ENCODE results near the gene ABCD3.

ABCD3 gene

GRCh38 chr1:94501426-94501825 is 83.2 kb downstream of the ABCD3 start:
- Histone ChIP-seq H2AK5ac (ENCODE audit: low read length) (no peak overlapping the region), H3K4me1 (ENCODE audit: control insufficient read depth in 1 of 2, insufficient read depth in 2 of 2, low read length in 2 of 2) (no peaks in the 10 kb centered on the region), H4K12ac (ENCODE audit: low read depth, low read length) (no peak overlapping the region), H2BK12ac (ENCODE audit: low read length) (no peak overlapping the region), H3K4me3 (ENCODE audit: low read depth, low read length) (no peak overlapping the region), H3K18ac (ENCODE audit: low read length) (no peak overlapping the region), H3K14ac (ENCODE audit: low read length) (no peak overlapping the region), H4K91ac (ENCODE audit: low read depth, low read length) (no peak overlapping the region), H3K36me3 (ENCODE audit: control insufficient read depth in 1 of 2, insufficient read depth in 2 of 2, low read length in 2 of 2) (peaks cover 6 to 8% of the 10 kb centered on the region in 2 experiments), H3K23ac (ENCODE audit: low read length) (no peak overlapping the region), H3K4ac (ENCODE audit: low read depth, low read length) (no peak overlapping the region), H3K4me2 (ENCODE audit: low read length) (no peak overlapping the region), H2BK5ac (ENCODE audit: low read depth, low read length, poor library complexity) (no peak overlapping the region), H3K27me3 (ENCODE audit: insufficient read depth, low read length) (no peaks in the 10 kb centered on the region), H2AFZ (ENCODE audit: insufficient read depth, low read length, poor library complexity) (no peak overlapping the region), H4K8ac (ENCODE audit: low read depth, low read length) (no peak overlapping the region), H2BK120ac (ENCODE audit: insufficient read depth, low read length, poor library complexity) (no peak overlapping the region), H3K9me3 (ENCODE audit: insufficient read depth, low read depth, low read length) (no peaks in the 10 kb centered on the region), H3K79me2 (ENCODE audit: control insufficient read depth, insufficient read depth, low read length, poor library complexity) (no peaks in the 10 kb centered on the region), H3K27ac (ENCODE audit: low read depth, low read length) (no peak overlapping the region), H3K79me1 (ENCODE audit: low read length) (no peaks in the 10 kb centered on the region), H3K9ac (ENCODE audit: low read length) (no peak overlapping the region)
- no CpG with 5 or more reads among the region's 2 CpGs for WGBS (ENCODE audit: extremely low coverage, insufficient coverage, insufficient read length)
- DNase-seq = no peak

- Histone ChIP-seq H3K14ac (ENCODE audit: low read length) (no peak overlapping the region), H2BK12ac (ENCODE audit: low read length) (no peak overlapping the region), H4K91ac (ENCODE audit: low read depth, low read length) (no peak overlapping the region), H3K27ac (ENCODE audit: low read depth, low read length) (no peak overlapping the region), H3K18ac (ENCODE audit: low read length) (no peak overlapping the region), H3K9ac (ENCODE audit: low read length) (no peak overlapping the region), H3K27me3 (ENCODE audit: insufficient read depth, low read length) (no peaks in the 10 kb centered on the region), H3K9me3 (ENCODE audit: insufficient read depth, low read depth, low read length) (no peaks in the 10 kb centered on the region), H2AK5ac (ENCODE audit: low read length) (no peak overlapping the region), H3K79me1 (ENCODE audit: low read length) (no peaks in the 10 kb centered on the region), H3K23ac (ENCODE audit: low read length) (no peak overlapping the region), H3K4me1 (ENCODE audit: control insufficient read depth in 1 of 2, insufficient read depth in 2 of 2, low read length in 2 of 2) (no peaks in the 10 kb centered on the region), H3K4me3 (ENCODE audit: low read depth, low read length) (no peak overlapping the region), H2AFZ (ENCODE audit: insufficient read depth, low read length, poor library complexity) (no peak overlapping the region), H3K36me3 (ENCODE audit: control insufficient read depth in 1 of 2, insufficient read depth in 2 of 2, low read length in 2 of 2) (peaks cover 6 to 9% of the 10 kb centered on the region in 2 experiments), H4K12ac (ENCODE audit: low read depth, low read length) (no peak overlapping the region), H3K4me2 (ENCODE audit: low read length) (no peak overlapping the region), H2BK5ac (ENCODE audit: low read depth, low read length, poor library complexity) (no peak overlapping the region), H3K4ac (ENCODE audit: low read depth, low read length) (no peak overlapping the region), H3K79me2 (ENCODE audit: control insufficient read depth, insufficient read depth, low read length, poor library complexity) (no peaks in the 10 kb centered on the region), H4K8ac (ENCODE audit: low read depth, low read length) (no peak overlapping the region), H2BK120ac (ENCODE audit: insufficient read depth, low read length, poor library complexity) (no peak overlapping the region)
- DNase-seq = no peak
- WGBS (ENCODE audit: extremely low coverage, insufficient coverage, insufficient read length) = no CpG with 5 or more reads among the region's 4 CpGs
Observed at GRCh38 chr1:94501935-94502334, 83.7 kb downstream of the ABCD3 start.

GRCh38 chr1:94503153-94503552 is 85.0 kb downstream of the ABCD3 start:
- Histone ChIP-seq H2BK120ac (ENCODE audit: insufficient read depth, low read length, poor library complexity) (no peak overlapping the region), H3K9me3 (ENCODE audit: insufficient read depth, low read depth, low read length) (no peaks in the 10 kb centered on the region), H3K23ac (ENCODE audit: low read length) (no peak overlapping the region), H3K4me1 (ENCODE audit: control insufficient read depth in 1 of 2, insufficient read depth in 2 of 2, low read length in 2 of 2) (no peaks in the 10 kb centered on the region), H4K12ac (ENCODE audit: low read depth, low read length) (no peak overlapping the region), H3K79me2 (ENCODE audit: control insufficient read depth, insufficient read depth, low read length, poor library complexity) (no peaks in the 10 kb centered on the region), H3K4ac (ENCODE audit: low read depth, low read length) (no peak overlapping the region), H3K4me3 (ENCODE audit: low read depth, low read length) (no peak overlapping the region), H2BK5ac (ENCODE audit: low read depth, low read length, poor library complexity) (no peak overlapping the region), H4K91ac (ENCODE audit: low read depth, low read length) (no peak overlapping the region), H2AFZ (ENCODE audit: insufficient read depth, low read length, poor library complexity) (no peak overlapping the region), H3K4me2 (ENCODE audit: low read length) (no peak overlapping the region), H3K18ac (ENCODE audit: low read length) (no peak overlapping the region), H3K27me3 (ENCODE audit: insufficient read depth, low read length) (no peaks in the 10 kb centered on the region), H2BK12ac (ENCODE audit: low read length) (no peak overlapping the region), H3K27ac (ENCODE audit: low read depth, low read length) (no peak overlapping the region), H3K79me1 (ENCODE audit: low read length) (no peaks in the 10 kb centered on the region), H3K9ac (ENCODE audit: low read length) (no peak overlapping the region), H3K36me3 (ENCODE audit: control insufficient read depth in 1 of 2, insufficient read depth in 2 of 2, low read length in 2 of 2) (peaks cover 6 to 9% of the 10 kb centered on the region in 2 experiments), H2AK5ac (ENCODE audit: low read length) (no peak overlapping the region), H4K8ac (ENCODE audit: low read depth, low read length) (no peak overlapping the region), H3K14ac (ENCODE audit: low read length) (no peak overlapping the region)
- WGBS (ENCODE audit: extremely low coverage, insufficient coverage, insufficient read length) = no CpG with 5 or more reads among the region's 4 CpGs
- DNase-seq = peak; percentile 2 to 28

GRCh38 chr1:94504601-94505000 is 86.4 kb downstream of the ABCD3 start:
- H3K79me2 ChIP-seq (ENCODE audit: control insufficient read depth, insufficient read depth, low read length, poor library complexity) = no peaks in the 10 kb centered on the region
- H3K14ac ChIP-seq (ENCODE audit: low read length) = no peak overlapping the region
- no peak overlapping the region for H3K4me3 ChIP-seq (ENCODE audit: low read depth, low read length)
- no peak overlapping the region for H2BK5ac ChIP-seq (ENCODE audit: low read depth, low read length, poor library complexity)
- no peak overlapping the region for H3K4me2 ChIP-seq (ENCODE audit: low read length)
- WGBS (ENCODE audit: extremely low coverage, insufficient coverage, insufficient read length) = 100% methylated on average over 1 of the region's 1 CpG
- H3K4ac ChIP-seq (ENCODE audit: low read depth, low read length) = no peak overlapping the region
- H3K18ac ChIP-seq (ENCODE audit: low read length) = no peak overlapping the region
- H4K91ac ChIP-seq (ENCODE audit: low read depth, low read length) = no peak overlapping the region
- no peaks in the 10 kb centered on the region for H3K9me3 ChIP-seq (ENCODE audit: insufficient read depth, low read depth, low read length)
- no peaks in the 10 kb centered on the region for H3K79me1 ChIP-seq (ENCODE audit: low read length)
- no peak for DNase-seq
- no peaks in the 10 kb centered on the region for H3K27me3 ChIP-seq (ENCODE audit: insufficient read depth, low read length)
- H3K23ac ChIP-seq (ENCODE audit: low read length) = no peak overlapping the region
- H2BK120ac ChIP-seq (ENCODE audit: insufficient read depth, low read length, poor library complexity) = no peak overlapping the region
- H3K4me1 ChIP-seq (ENCODE audit: control insufficient read depth in 1 of 2, insufficient read depth in 2 of 2, low read length in 2 of 2) = no peaks in the 10 kb centered on the region
- H3K9ac ChIP-seq (ENCODE audit: low read length) = no peak overlapping the region
- no peak overlapping the region for H4K12ac ChIP-seq (ENCODE audit: low read depth, low read length)
- H2AK5ac ChIP-seq (ENCODE audit: low read length) = no peak overlapping the region
- peaks cover 6 to 7% of the 10 kb centered on the region in 2 experiments for H3K36me3 ChIP-seq (ENCODE audit: control insufficient read depth in 1 of 2, insufficient read depth in 2 of 2, low read length in 2 of 2)
- H3K27ac ChIP-seq (ENCODE audit: low read depth, low read length) = no peak overlapping the region
- H2AFZ ChIP-seq (ENCODE audit: insufficient read depth, low read length, poor library complexity) = no peak overlapping the region
- no peak overlapping the region for H4K8ac ChIP-seq (ENCODE audit: low read depth, low read length)
- H2BK12ac ChIP-seq (ENCODE audit: low read length) = no peak overlapping the region

Measured in trophoblast cell (in vitro differentiated cells and primary cell).